HG02623 (cell line): ENCODE measurements around the gene ZFHX3.

ENCODE experiments used
- ATAC-seq: cut with Tn5 transposase; IDR thresholded peaks from one replicate; pipeline ENCODE4 v1.9.1; 2021; ENCODE audit warnings: moderate library complexity; ENCODE audit not compliant: unreplicated experiment

The ZFHX3 gene

GRCh38 chr16:72785886-72786285 is 262.0 kb downstream of the ZFHX3 start:
- ATAC-seq: no peak

DNA sequence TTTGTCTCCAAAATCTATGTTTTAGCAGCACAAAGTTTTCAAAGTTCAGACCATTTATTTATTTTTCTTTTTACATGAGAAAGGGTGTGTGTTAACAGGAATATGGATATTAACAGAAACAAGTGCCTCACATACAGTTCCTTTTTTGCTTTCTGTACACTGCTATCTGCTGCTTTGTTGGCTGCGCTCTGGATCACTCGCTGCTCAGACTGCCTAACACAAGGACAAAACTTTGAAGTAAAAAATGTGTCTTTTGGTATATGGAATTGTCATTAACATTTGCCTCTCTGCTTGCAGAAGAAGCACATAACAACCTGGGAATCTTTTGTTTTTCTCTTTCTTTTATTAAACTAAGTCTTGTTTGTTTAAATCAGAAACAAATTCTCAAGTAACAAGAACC is 262.8 kb downstream of the ZFHX3 start:
- ATAC-seq: no peak

GRCh38 chr16:72783716-72784318 is 264.1 kb downstream of the ZFHX3 start:
- no peak for ATAC-seq

GRCh38 chr16:72769876-72770275 is 278.1 kb downstream of the ZFHX3 start:
- no peak for ATAC-seq

DNA sequence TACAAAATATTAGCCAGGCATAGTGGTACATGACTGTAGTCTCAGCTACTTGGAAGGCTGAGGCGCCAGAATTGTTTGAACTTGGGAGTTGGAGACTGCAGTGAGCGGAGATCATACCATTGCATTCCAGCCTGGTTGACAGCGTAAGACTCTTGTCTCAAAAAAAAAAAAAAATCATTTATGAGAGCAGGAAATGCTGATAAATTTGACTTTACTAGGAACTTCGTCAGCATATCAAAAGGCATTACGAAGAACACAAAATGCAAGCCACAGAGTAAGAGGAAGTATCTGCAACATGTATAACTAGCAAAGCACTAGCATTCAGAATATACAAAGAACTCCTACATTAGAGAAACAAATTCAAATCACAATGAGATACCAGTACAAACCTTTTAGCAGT is 279.3 kb downstream of the ZFHX3 start:
- ATAC-seq: no peak

DNA sequence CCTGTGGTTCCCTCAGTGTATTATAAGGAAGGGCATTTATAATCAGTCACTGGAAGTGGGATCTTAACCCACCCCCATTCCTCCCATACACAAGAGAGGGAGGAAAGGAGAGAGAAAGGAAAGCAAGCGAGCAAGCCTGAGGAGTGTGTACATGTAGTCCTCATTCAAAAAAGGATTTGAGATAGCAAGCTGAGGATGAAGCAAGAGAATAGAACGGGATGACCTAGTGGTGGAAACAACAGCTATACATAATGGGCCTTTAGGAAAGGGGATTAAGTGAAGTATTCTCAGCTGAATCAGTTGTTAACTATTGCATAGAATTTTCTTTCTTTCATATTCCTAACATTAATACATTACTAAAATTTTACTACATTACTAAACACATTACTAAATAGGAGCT is 281.4 kb downstream of the ZFHX3 start:
- ATAC-seq: no peak

GRCh38 chr16:72764015-72764654 is 283.8 kb downstream of the ZFHX3 start:
- ATAC-seq: no peak

- no peak for ATAC-seq
Observed at GRCh38 chr16:72760581-72760980, 287.3 kb downstream of the ZFHX3 start.

- no peak for ATAC-seq
Observed at GRCh38 chr16:72753881-72754280, 294.0 kb downstream of the ZFHX3 start.

GRCh38 chr16:72752004-72752695 is 295.8 kb downstream of the ZFHX3 start:
- no peak for ATAC-seq

DNA sequence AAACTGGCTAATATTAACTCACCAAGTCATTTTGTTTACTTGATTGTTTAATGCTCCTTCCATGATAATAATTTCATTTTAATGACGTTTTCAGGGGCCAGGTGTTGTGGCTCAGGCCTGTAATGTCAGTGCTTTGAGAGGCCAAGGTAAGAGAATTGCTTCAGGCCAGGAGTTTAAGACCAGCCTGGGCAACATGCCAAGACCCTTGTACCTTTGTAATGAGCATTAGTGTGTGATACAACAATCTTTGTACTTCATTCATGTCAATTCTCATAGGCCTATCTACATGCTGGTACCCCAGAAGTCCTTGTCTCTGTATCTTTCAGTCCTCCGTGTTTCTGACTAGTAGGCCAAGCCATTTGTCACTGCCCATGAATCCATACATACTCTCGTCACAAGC is 296.9 kb downstream of the ZFHX3 start:
- no peak for ATAC-seq

- no peak for ATAC-seq
Observed at GRCh38 chr16:72749091-72749490, 298.8 kb downstream of the ZFHX3 start.

DNA sequence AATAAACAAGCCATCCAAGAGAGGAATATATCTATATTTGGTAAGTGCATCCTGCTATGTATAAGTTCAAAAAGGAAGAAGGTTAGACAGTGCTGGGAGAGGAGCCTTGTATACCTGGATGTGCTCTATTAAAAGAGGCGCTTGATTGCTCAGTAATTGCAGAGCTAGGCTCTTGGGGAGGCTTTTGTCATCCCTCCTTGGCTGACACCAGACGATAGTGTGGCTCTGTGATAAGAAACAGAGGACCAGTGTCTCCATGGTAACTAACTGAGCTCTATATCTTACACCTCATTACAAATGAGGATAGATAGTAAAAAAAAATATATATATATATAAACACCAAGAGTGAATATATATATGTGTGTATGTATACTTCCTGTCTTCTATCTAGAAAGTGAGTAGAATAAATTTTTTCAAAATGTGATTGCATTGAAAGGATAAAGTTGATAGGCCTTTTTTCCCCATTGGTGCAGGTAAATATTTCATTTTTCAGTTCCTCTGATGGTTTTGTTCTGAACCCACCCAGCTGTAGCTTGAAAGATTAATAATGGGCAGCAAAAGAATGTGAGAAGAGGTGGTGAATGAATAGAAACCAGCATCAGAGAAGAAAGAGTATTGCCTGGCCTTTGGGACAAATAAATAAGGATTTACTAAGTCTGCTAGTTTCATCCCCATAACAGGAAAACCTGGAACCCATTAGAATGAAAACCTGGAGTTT is 303.7 kb downstream of the ZFHX3 start:
- no peak for ATAC-seq

GRCh38 chr16:72743011-72743761 is 304.7 kb downstream of the ZFHX3 start:
- ATAC-seq: peak; percentile 90

DNA sequence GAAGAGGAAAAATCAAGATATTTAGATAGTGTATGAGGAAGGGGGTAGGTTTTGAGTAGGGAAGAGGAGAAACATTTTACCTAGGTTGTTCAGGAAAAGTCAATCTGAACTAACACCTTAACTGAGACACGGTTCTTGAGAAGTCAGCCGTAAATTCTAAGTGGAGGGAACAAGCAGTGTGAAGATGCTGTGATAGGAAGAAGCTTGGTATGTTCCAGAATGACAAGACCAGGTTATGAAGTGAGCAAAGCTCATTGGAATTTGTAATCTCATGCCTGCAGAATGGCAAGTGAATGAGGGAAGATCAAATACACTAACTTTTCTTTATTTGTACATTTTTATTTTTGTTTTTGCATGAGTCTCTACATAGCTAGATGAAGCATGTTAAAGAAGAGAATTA is 307.6 kb downstream of the ZFHX3 start:
- ATAC-seq: no peak

DNA sequence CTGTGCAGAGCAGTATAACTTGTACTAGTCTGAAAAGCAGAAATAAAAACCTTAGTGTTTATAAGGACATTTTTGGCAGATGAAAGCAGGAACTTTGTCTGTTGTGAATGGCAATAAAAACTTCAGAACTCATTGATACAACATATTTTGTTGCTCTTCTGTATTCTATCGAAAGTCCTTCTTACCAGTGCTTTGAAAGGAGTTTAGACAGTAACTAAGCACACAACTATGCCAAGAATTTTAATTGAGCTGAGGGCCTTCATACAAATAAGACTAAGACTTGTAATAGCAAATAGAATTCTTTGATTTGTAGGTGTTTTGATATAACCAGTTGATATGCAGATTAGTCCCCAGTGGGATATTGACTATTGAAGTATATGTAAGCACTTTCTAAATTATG is 308.4 kb downstream of the ZFHX3 start:
- ATAC-seq: no peak

DNA sequence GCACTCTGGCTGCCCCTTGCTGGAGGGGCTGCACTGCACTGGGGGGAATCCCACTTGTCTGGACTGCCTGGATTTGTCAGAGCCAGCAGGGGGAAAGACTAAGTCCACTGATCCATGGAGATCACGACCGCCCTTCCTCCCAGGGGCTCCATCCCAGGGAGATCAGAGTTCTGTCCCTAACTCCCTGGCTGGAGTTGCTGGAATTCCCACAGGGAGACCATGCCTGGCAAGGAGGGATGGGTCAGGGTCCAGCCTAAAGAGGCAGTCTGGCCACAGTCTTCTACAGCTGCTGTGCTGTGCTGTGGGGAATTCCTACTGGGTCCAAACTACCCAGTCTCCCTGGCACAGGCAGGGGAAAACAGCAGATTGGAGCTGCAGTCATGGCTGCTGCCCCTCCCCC is 311.9 kb downstream of the ZFHX3 start:
- ATAC-seq: no peak
